ENCODE data around the gene GJB1.
"Not testable (repeated sequence)": the region's sequence is repeated elsewhere in the genome, so short reads cannot be mapped to it uniquely, and the experiment has no call there.

DNA sequence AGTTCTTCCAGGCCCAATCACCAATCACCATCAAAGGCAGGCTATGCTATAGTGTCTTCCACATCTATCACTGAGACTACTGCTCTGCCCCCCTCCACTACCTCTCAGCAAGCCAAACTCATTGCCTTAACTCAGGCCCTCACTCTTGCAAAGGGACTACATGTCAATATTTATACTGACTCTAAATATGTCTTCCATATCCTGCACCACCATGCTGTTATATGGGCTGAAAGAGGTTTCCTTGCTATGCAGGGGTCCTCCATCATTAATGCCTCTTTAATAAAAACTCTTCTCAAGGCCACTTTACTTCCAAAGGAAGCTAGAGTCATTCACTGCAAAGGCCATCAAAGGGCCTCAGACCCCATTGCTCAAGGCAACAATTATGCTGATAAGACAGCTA, 45.6 kb downstream of the GJB1 start:
- TF ChIP-seq POLR2AphosphoS5 (IDR thresholded peaks at IDR 0.05; ENCODE audit: low read depth); CTCF (conservative IDR thresholded peaks at IDR 0.05; ENCODE audit: low read depth in 2 of 2); EZH2 (IDR thresholded peaks at IDR 0.05; ENCODE audit: low read depth, unreplicated experiment); NANOG (IDR thresholded peaks at IDR 0.05; ENCODE audit: borderline replicate concordance); REST (IDR thresholded peaks at IDR 0.05; ENCODE audit: unreplicated experiment); EZH2phosphoT487 (IDR thresholded peaks at IDR 0.05; ENCODE audit: unreplicated experiment): not testable (repeated sequence)
